Hematopoietic multipotent progenitor cell treated with erythropoietin and hydrocortisone succinate and interleukin-3 and kit ligand, for 6 days (in vitro differentiated cells): ENCODE data around the gene ACTG1.

Source experiments
- DNase-seq: peaks from one replicate; pipeline ENCODE4 v3.0.0-alpha.2; 2015

ACTG1 gene

GRCh38 chr17:81512562-81513371 is at the start of gene ACTG1:
Gene ACTG1, minus strand, starts transcription at chr17:81512799. Its CDS starts 445 bp downstream, at chr17:81512354.
- DNase-seq, result peak; percentile 93

- no peak for DNase-seq
Observed at GRCh38 chr17:81561494-81561885, 48.9 kb upstream of the ACTG1 start.

- no peak for DNase-seq
Observed at GRCh38 chr17:81558941-81559806, 46.6 kb upstream of the ACTG1 start.

GRCh38 chr17:81558115-81558468 is 45.5 kb upstream of the ACTG1 start:
- DNase-seq, result no peak

- DNase-seq, result no peak
Observed at GRCh38 chr17:81557276-81558114, 44.9 kb upstream of the ACTG1 start.

GRCh38 chr17:81556863-81557262 is 44.3 kb upstream of the ACTG1 start:
- no peak for DNase-seq

- DNase-seq, result no peak
Observed at GRCh38 chr17:81556175-81556691, 43.6 kb upstream of the ACTG1 start.

- peak; percentile 59 for DNase-seq
Observed at GRCh38 chr17:81553616-81554181, 41.1 kb upstream of the ACTG1 start.

- peak; percentile 97 for DNase-seq
Observed at GRCh38 chr17:81553018-81553615, 40.5 kb upstream of the ACTG1 start.

GRCh38 chr17:81552244-81553017 is 39.8 kb upstream of the ACTG1 start, which contains the start of gene FAAP100:
Gene FAAP100, minus strand, starts transcription at chr17:81552353. Its CDS starts 23 bp downstream, at chr17:81552330.
- peak; percentile 89 for DNase-seq

- peak; percentile 46 for DNase-seq
Observed at GRCh38 chr17:81551458-81552243, 39.1 kb upstream of the ACTG1 start.

GRCh38 chr17:81550830-81551457 is 38.3 kb upstream of the ACTG1 start:
- DNase-seq, result no peak

- DNase-seq, result no peak
Observed at GRCh38 chr17:81550285-81550684, 37.7 kb upstream of the ACTG1 start.

GRCh38 chr17:81549826-81550225 is 37.2 kb upstream of the ACTG1 start:
- no peak for DNase-seq

- no peak for DNase-seq
Observed at GRCh38 chr17:81549031-81549557, 36.5 kb upstream of the ACTG1 start.

- DNase-seq, result no peak
Observed at GRCh38 chr17:81547614-81547982, 35.0 kb upstream of the ACTG1 start.

GRCh38 chr17:81546906-81547613 is 34.5 kb upstream of the ACTG1 start:
- no peak for DNase-seq

- DNase-seq, result no peak
Observed at GRCh38 chr17:81545160-81545949, 32.8 kb upstream of the ACTG1 start.
